ENCODE measurements around the gene SEMA3B. TPM values are rescaled to one million over a fixed set of nuclear protein-coding genes. Genes with fewer than 3 reads are reported as not detected.

The SEMA3B gene
- polyA plus RNA-seq, 1 donor (not counting 4 experiments of a cell fraction or from before 2014, with no cell fraction given) = 0.58 TPM

- peaks cover 11% of the 10 kb centered on the region for H3K4me1 ChIP-seq (ENCODE audit: control insufficient read depth, extremely low read depth, insufficient read depth, low read length)
- FAIRE-seq (no peak), DNase-seq (ENCODE audit: low read depth, low spot score) (no peak)
- H3K36me3 ChIP-seq (ENCODE audit: control insufficient read depth in 2 of 2, extremely low read depth in 1 of 2, insufficient read depth in 2 of 2, low read length in 2 of 2) = no peaks in the 10 kb centered on the region
- H3K27me3 ChIP-seq (ENCODE audit: control insufficient read depth, extremely low read depth, insufficient read depth, low read length) = peaks cover 4% of the 10 kb centered on the region
- no peak for TF ChIP-seq EZH2 (IDR thresholded peaks at IDR 0.05; ENCODE audit: low read length)
- no peak for TF ChIP-seq CTCF (optimal IDR thresholded peaks at IDR 0.05 in 1 of 3, IDR thresholded peaks at IDR 0.05 in 1 of 3, conservative IDR thresholded peaks at IDR 0.05 in 1 of 3; ENCODE audit: extremely low read depth in 1 of 3, insufficient read depth in 2 of 3, low read length in 3 of 3)
- H3K9ac ChIP-seq (ENCODE audit: control insufficient read depth, extremely low read depth, insufficient read depth, low read length) = no peak overlapping the region
- H3K4me3 ChIP-seq (ENCODE audit: control insufficient read depth in 2 of 3, extremely low read depth in 1 of 3, insufficient read depth in 2 of 3, low read depth in 1 of 3, low read length in 3 of 3) = no peak overlapping the region
- H3K27ac ChIP-seq (ENCODE audit: control insufficient read depth, insufficient read depth, low read length) = no peak overlapping the region
- H3K9me3 ChIP-seq (ENCODE audit: control insufficient read depth, low read depth, low read length) = no peaks in the 10 kb centered on the region
- dilution Hi-C loops (cut with MboI; ENCODE audit: extremely low pct_ligation_motif_present, low sequenced_read_pairs) = no loop called here
- H2AFZ ChIP-seq (ENCODE audit: control insufficient read depth, low read length) = no peak overlapping the region
- H3K4me2 ChIP-seq (ENCODE audit: control insufficient read depth, extremely low read depth, insufficient read depth, low read depth, low read length) = no peak overlapping the region
- H3K79me2 ChIP-seq (ENCODE audit: control insufficient read depth, insufficient read depth, low read length) = no peaks in the 10 kb centered on the region
- no peaks in the 10 kb centered on the region for H4K20me1 ChIP-seq (ENCODE audit: control insufficient read depth, extremely low read depth, insufficient read depth, low read length)
- no peaks in the 10 kb centered on the region for H3K9me1 ChIP-seq (ENCODE audit: control insufficient read depth, extremely low read depth, insufficient read depth, low read length)
Observed at GRCh38 chr3:50220109-50220508, 48.8 kb upstream of the SEMA3B start.

- H3K4me2 ChIP-seq (ENCODE audit: control insufficient read depth, extremely low read depth, insufficient read depth, low read depth, low read length) = no peak overlapping the region
- dilution Hi-C loops (cut with MboI; ENCODE audit: extremely low pct_ligation_motif_present, low sequenced_read_pairs) = no loop called here
- no peak overlapping the region for H3K4me3 ChIP-seq (ENCODE audit: control insufficient read depth in 2 of 3, extremely low read depth in 1 of 3, insufficient read depth in 2 of 3, low read depth in 1 of 3, low read length in 3 of 3)
- no peaks in the 10 kb centered on the region for H3K9me1 ChIP-seq (ENCODE audit: control insufficient read depth, extremely low read depth, insufficient read depth, low read length)
- H3K9me3 ChIP-seq (ENCODE audit: control insufficient read depth, low read depth, low read length) = no peaks in the 10 kb centered on the region
- no peak overlapping the region for H2AFZ ChIP-seq (ENCODE audit: control insufficient read depth, low read length)
- H3K9ac ChIP-seq (ENCODE audit: control insufficient read depth, extremely low read depth, insufficient read depth, low read length) = no peak overlapping the region
- no peaks in the 10 kb centered on the region for H3K36me3 ChIP-seq (ENCODE audit: control insufficient read depth in 2 of 2, extremely low read depth in 1 of 2, insufficient read depth in 2 of 2, low read length in 2 of 2)
- H3K79me2 ChIP-seq (ENCODE audit: control insufficient read depth, insufficient read depth, low read length) = no peaks in the 10 kb centered on the region
- TF ChIP-seq CTCF (optimal IDR thresholded peaks at IDR 0.05 in 1 of 3, IDR thresholded peaks at IDR 0.05 in 1 of 3, conservative IDR thresholded peaks at IDR 0.05 in 1 of 3; ENCODE audit: extremely low read depth in 1 of 3, insufficient read depth in 2 of 3, low read length in 3 of 3) (no peak), EZH2 (IDR thresholded peaks at IDR 0.05; ENCODE audit: low read length) (no peak)
- no peaks in the 10 kb centered on the region for H4K20me1 ChIP-seq (ENCODE audit: control insufficient read depth, extremely low read depth, insufficient read depth, low read length)
- H3K27ac ChIP-seq (ENCODE audit: control insufficient read depth, insufficient read depth, low read length) = no peak overlapping the region
- no peak for FAIRE-seq
- H3K27me3 ChIP-seq (ENCODE audit: control insufficient read depth, extremely low read depth, insufficient read depth, low read length) = peaks cover 4% of the 10 kb centered on the region
- no peak for DNase-seq (ENCODE audit: low read depth, low spot score)
- H3K4me1 ChIP-seq (ENCODE audit: control insufficient read depth, extremely low read depth, insufficient read depth, low read length) = peaks cover 11% of the 10 kb centered on the region
Observed at GRCh38 chr3:50221051-50221410, 47.9 kb upstream of the SEMA3B start.

All from keratinocyte (primary cell).